GM19372 (cell line): ENCODE measurements around the gene MRPL55.
"Not testable (repeated sequence)": the region's sequence is repeated elsewhere in the genome, so short reads cannot be mapped to it uniquely, and the experiment has no call there.

ENCODE experiments used
- ATAC-seq: cut with Tn5 transposase; IDR thresholded peaks from one replicate; pipeline ENCODE4 v1.9.1; 2021; ENCODE audit warnings: mild to moderate bottlenecking, low read depth, moderate library complexity; ENCODE audit not compliant: unreplicated experiment

The MRPL55 gene

GRCh38 chr1:228125185-228125584 lies 16.1 kb upstream of the MRPL55 start:
- ATAC-seq, result no peak

GRCh38 chr1:228123505-228123904 lies 14.4 kb upstream of the MRPL55 start:
- no peak for ATAC-seq

GRCh38 chr1:228122921-228123441 lies 13.9 kb upstream of the MRPL55 start:
- ATAC-seq, result no peak

GRCh38 chr1:228120857-228121489 lies 11.9 kb upstream of the MRPL55 start:
- no peak for ATAC-seq

GRCh38 chr1:228120351-228120750 lies 11.3 kb upstream of the MRPL55 start:
- ATAC-seq, result no peak

GRCh38 chr1:228118040-228118439 lies 8.9 kb upstream of the MRPL55 start:
- ATAC-seq, result no peak

GRCh38 chr1:228117335-228117734 lies 8.2 kb upstream of the MRPL55 start:
- no peak for ATAC-seq

GRCh38 chr1:228114827-228115226 lies 5.7 kb upstream of the MRPL55 start:
- ATAC-seq, result no peak

- no peak for ATAC-seq
Measured at GRCh38 chr1:228112617-228113016, 3.5 kb upstream of the MRPL55 start.

- ATAC-seq, result no peak
Measured at GRCh38 chr1:228112167-228112566, 3.1 kb upstream of the MRPL55 start.

GRCh38 chr1:228111315-228111714 lies 2.2 kb upstream of the MRPL55 start:
- ATAC-seq, result not testable (repeated sequence)

GRCh38 chr1:228110556-228110955 lies 1.5 kb upstream of the MRPL55 start:
- no peak for ATAC-seq

GRCh38 chr1:228109962-228110488 lies 926 bp upstream of the MRPL55 start:
- ATAC-seq, result no peak

GRCh38 chr1:228108742-228109072 lies 392 bp downstream of the MRPL55 start:
- no peak for ATAC-seq

GRCh38 chr1:228108055-228108690 lies 926 bp downstream of the MRPL55 start:
- ATAC-seq, result no peak

GRCh38 chr1:228107636-228108035 lies 1.5 kb downstream of the MRPL55 start:
- no peak for ATAC-seq

GRCh38 chr1:228106800-228107054 lies 2.4 kb downstream of the MRPL55 start:
- no peak for ATAC-seq

- ATAC-seq, result no peak
Measured at GRCh38 chr1:228105996-228106799, 2.9 kb downstream of the MRPL55 start.

GRCh38 chr1:228105270-228105995 lies 3.7 kb downstream of the MRPL55 start:
- no peak for ATAC-seq

- ATAC-seq, result no peak
Measured at GRCh38 chr1:228104526-228105269, 4.4 kb downstream of the MRPL55 start.
